HG03520 (cell line): ENCODE data around the gene CD207.
A peak's percentile ranks its signal among the peaks of the same experiment; 100 is the strongest.
"Not testable (repeated sequence)": the region's sequence is repeated elsewhere in the genome, so short reads cannot be mapped to it uniquely, and the experiment has no call there.

Experiments used
- ATAC-seq: cut with Tn5 transposase; IDR thresholded peaks from one replicate; pipeline ENCODE4 v1.9.1; 2021; ENCODE audit warnings: mild to moderate bottlenecking, moderate library complexity; ENCODE audit not compliant: unreplicated experiment

CD207 gene

DNA sequence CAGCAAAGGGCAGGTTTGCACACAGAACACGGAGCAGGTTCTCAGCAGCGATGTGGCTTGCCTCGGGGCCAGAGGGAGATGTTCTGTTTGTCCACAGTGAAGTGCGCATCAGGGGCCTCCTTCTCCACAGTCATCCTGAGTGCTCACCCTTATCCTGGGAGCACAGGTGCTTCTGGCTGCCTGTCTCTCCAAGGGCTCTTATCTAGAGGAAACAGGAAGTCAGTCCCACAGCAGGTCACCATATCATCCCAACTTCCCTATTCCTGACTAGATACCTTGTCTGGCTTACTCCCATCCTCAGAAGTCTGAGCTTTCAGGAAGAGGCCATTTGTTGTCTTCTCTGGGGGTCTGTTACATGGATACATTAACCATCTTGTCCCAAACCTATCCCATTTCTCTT is at the start of gene CD207:
Gene CD207, minus strand, starts transcription at position 174 of the 400 bp plus-strand sequence. Its CDS starts 40 bp downstream, at position 134.
- no peak for ATAC-seq

GRCh38 chr2:70878543-70878942 is 42.9 kb upstream of the CD207 start:
- ATAC-seq, result not testable (repeated sequence)

DNA sequence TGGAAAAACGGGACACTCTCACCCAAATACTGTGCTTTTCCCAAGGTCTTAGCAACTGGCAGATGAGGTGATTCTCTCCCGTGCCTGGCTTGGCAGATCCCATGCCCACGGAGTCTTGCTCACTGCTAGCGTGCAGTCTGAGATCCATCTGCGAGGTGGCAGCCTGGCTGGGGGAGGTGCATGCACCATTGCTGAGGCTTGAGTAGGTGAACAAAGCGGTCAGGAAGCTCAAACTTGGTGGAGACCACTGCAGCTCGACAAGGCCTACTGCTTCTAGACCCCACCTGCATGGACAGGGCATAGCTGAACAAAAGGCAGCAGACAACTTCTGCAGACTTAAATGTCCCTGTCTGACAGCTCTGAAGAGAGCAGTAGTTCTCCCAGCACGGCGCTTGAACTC is 40.5 kb upstream of the CD207 start:
- not testable (repeated sequence) for ATAC-seq

GRCh38 chr2:70873541-70873940 is 37.9 kb upstream of the CD207 start:
- ATAC-seq, result no peak

DNA sequence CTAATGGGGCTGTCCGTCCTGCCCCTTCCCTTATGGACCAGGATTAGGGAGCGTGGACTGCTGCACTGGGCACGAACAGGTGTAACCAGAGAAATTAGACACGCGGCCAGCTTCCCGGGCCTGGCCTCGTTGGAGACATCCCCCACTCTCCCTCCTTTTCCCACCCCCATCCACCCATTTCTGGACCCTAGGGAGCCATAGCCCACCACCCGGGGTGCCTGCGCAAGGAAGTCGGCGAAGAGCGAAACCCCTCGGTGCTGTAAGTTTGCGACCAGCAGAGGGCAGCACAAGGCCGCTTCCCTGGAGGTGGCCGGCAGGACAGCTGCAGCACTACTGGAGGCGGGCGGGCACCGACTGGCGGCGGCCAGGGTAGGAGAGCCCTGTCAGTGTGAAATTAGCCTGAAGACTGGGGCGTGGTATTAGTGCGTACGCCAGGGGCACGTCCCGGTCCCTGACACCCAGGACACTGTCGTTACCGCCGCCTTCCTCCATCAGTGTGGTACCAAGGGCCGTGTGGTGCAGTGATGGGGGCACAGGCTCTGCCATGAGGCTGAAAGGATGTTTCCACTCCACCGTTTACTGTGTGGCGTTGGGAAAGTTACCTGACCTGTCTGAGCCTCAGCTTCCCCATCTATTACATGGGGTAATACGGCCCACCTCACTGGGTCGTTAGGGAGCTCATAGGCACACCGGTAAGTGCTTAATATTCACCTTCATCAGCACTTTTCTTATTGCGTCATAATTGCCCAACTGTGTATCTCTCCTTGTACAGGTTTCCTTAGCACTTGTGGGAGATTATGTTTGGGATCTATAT is 36.0 kb upstream of the CD207 start:
- ATAC-seq, result peak; percentile 55

- ATAC-seq, result no peak
These were observed 35.2 kb upstream of the CD207 start for GRCh38 chr2:70870790-70871189.

GRCh38 chr2:70868970-70869369 is 33.4 kb upstream of the CD207 start:
- ATAC-seq, result no peak

DNA sequence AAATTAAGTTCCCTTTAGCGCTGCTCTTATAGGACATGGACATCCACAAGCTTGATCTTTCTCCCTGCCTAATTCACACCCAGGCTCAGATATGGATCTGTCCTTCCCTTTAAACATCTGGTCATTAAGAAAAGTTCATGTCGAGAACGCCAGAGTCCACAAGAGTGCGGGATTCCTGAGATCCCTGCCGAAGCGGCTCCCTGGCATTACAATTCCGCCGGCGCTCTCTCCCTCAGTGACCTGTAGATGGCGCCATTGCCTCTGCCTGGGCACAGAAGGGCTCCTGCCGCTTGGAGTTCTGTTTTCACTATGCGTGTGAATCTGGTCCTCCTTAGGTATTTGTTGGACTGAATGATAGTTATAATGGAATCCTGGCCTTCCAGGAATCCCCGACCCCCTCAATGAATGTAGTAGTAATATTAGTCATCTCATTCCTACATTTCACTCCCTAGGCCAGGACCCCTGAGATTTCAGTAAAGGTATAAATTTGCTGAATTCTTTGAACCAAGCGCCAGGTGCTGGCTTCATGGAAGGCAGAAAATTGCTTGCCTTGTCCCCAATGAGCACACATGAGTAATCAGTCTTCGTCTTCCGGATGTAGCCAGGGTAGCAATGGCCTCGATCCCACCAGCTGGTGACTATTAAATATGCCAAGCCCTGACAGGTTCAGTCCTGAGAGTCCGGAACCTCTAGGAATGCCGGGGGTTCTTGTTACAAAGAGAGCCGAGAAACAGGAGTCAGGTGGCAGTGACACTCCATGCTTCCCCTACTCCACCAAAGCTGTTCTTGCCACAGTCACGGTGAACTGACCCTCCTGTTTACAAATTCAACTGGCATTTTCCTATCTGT is 26.4 kb upstream of the CD207 start:
- no peak for ATAC-seq

DNA sequence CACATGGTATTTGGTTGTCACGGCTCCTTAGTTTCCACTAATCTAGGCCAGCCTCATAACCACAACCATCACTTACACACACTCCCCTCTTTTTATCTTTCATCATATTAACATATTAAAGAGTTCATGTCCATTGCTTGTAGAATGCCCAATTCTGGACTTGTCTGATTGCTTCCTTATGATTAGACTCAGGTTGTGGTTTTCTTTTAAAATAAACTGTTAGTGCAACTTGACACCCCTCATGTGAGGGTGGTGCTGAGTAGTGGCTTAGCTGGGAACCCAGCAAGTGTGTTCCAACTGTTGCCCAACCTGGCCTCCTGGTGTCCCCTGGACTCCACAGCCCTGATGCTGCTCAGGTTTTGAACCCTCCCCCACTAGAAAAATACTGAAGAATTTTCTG is 20.1 kb upstream of the CD207 start:
- ATAC-seq, result no peak

DNA sequence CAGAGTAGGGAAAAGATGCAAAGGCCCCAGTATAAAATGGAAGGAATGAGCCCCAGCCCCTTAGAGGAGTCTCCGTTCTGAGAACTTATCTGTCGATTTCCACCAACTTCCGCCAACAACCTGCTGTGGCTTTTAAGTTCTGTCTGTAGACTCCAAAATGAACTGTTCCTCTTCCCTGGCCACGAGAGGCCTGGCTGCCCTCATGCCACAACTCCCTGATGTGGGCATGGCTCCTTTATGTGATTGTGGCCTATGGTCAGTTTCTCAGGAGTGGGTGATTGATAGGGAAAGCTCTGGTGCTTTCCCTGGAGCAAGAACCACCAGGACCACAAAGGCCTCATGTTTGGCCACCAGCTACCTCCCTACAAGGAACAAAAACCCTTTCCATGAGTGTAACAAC is 18.8 kb upstream of the CD207 start:
- ATAC-seq, result no peak

- ATAC-seq, result no peak
These were observed 17.2 kb upstream of the CD207 start for GRCh38 chr2:70852824-70853223.

- peak; percentile 77 for ATAC-seq
These were observed 16.1 kb upstream of the CD207 start for GRCh38 chr2:70851704-70852103.

DNA sequence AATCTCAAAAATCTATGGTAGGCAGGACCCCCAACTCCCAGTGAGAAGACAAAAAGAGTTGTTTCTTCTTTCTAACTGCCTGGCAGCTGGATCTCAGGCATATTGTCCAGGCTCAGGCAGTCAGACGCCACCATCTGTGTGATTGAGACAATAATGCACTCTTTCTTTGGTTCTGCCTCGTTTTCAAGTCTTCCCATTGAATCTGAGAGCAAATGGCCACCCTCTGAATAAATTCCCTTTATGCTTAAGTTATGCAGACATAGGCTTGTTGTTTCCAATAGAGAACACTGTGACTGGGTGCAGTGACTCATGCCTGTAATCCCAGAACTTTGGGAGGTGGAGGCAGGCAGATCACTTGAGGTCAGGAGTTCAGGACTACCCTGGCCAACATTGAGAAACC is 15.3 kb upstream of the CD207 start:
- no peak for ATAC-seq

DNA sequence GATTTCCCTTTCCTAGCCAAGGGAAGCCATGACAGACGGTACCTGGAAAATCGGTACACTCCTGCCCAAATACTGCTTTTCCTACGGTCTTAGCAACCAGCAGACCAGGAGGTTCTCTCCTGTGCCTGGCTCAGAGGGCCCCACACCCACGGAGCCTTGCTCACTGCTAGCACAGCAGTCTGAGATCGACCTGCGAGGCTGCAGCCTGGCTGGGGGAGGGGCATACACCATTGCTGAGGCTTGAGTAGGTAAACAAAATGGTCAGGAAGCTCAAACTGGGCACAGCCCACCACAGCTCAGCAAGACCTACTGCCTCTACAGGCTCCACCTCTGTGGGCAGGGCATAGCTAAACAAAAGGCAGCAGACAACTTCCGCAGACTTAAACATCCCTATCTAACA is 6.8 kb upstream of the CD207 start:
- ATAC-seq, result no peak

GRCh38 chr2:70837980-70838925 is 2.6 kb upstream of the CD207 start:
- no peak for ATAC-seq

DNA sequence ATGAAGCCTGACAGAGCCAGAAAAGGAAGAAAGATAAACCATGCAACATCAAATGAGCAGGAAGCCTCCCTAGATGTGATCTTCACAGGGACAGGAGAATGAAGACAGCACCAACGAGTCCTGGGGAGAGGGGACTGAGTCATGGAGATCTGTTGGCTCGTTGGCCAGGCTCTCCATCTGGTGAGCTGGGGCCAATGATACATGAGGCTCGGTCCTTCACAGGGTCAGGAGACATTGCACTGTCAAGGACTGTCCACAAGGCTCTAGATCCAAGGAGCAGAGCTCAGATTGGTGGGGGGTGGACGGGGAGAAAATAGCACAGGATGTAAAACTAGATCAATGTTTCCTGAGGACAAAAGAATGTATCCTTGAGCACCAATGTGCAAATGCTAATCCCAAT is 735 bp downstream of the CD207 start:
- no peak for ATAC-seq

DNA sequence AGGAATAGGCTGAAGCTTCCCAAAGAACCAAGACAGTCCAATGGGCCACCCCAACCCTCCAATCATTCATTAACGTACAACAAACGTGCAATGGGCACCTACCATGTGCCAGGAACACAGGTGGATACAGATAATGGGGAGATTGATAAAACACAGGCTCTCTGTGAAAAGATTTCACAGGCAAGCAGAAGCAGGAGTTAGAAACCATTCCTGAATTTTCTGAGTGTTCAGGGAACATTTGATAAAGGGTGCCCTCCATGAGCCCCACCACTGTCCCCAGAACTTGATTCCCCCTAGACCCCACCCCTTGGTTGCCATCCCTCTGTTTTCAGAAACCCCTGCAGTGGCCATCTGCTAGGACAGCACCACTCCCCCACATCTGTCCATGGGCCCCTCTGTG is 1.5 kb downstream of the CD207 start:
- ATAC-seq, result no peak

- no peak for ATAC-seq
These were observed 2.4 kb downstream of the CD207 start for GRCh38 chr2:70833246-70833645.

GRCh38 chr2:70832386-70832785 is 3.2 kb downstream of the CD207 start:
- no peak for ATAC-seq

DNA sequence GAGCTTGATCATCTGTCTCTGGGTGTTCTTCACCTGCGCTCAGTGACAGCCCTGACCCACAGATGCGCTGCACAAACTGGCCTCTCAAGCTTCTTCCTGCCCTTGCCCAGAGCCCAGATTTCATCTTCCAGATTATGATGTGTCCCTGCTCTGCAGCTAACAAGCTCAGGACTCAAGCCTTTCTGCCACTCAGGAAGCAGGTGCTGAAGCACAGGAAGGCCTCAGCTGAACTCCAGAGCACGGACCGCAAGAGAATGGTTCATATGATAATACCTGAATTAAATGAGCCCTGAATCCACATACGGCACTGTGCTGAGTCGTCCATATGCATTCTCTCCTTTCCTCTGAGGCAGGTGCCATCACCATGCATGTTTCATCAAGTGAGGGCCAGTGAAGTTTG is 3.8 kb downstream of the CD207 start:
- ATAC-seq, result no peak

DNA sequence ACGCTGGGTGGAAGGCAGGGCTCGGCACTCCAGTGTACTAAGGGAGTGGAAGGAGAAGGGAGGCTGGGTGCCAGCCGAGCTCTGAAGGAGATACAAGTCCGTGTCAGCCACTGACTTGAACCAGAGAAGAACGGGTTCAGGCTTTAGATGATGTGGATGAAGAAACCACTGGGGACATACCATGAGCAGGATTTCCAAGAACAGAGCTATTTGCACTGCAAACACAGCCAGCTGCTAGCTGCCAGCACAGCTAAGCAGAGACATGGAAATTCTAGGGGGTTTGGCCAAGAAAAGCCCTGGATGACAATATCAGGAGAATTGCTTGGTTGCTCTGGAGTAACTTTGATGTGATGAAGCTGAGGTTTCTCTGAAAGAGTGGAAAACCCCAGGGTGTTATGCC is 5.2 kb downstream of the CD207 start:
- no peak for ATAC-seq
